GM18505 (cell line): ENCODE measurements around the gene FOXG1.

Experiments used
- ATAC-seq: cut with Tn5 transposase; IDR thresholded peaks from one replicate; pipeline ENCODE4 v1.9.1; 2021; ENCODE audit not compliant: unreplicated experiment
- POLR2A ChIP-seq: IDR thresholded peaks from 4 replicates; pipeline ENCODE4 v1.6.1; 2011; ENCODE audit warnings: borderline replicate concordance; ENCODE audit not compliant: insufficient read depth, insufficient read length; ENCODE audit errors: extremely low read depth

The FOXG1 gene

DNA sequence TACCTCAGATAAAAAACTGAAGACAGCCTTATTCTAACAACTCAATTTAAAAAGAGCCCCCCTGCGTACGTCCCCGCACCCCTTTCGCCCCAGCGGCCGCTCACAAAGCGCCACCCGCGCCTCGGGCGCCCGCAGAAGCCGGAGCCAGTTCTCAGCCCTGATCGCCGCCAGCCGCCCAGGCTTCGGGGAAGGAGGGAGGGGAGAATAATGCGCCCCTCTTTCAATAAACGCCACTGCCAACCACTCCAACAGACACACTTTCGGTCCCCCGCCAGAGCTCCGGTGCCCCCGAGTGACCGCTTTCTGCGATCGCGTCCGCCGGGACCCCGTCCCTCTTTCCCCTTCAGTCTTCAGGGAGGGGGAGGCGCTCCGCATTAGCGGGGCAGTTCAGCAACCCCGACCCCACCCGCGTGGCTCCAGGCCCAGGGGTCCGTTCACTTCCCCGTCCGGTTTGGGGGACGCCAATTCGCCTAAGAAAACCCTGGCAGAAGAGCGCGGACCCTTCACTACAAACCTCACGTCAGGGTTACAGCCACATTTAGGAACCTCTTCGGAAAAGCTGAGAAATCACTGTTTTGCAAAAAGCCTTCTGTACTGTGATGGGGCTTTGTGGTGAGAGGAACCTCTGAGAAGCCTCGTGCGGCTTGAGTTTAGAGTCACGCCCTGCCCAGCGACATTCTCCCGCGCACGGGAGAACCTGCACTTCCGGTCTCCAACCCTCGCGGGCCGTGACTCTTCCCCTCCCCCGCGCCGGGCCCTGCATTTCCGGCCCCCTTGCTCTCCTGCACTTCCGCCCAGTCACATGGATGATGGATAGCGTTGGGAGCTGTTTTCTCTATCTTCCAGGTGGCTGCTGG, 18.7 kb downstream of the FOXG1 start:
- ATAC-seq: no peak

GRCh38 chr14:28807518-28807917, 40.9 kb downstream of the FOXG1 start:
- no peak for TF ChIP-seq POLR2A

More for the DNA sequence above, 18.7 kb downstream of the FOXG1 start:
- TF ChIP-seq POLR2A: no peak

GRCh38 chr14:28813810-28814209, 47.2 kb downstream of the FOXG1 start:
- no peak for TF ChIP-seq POLR2A
- ATAC-seq: no peak

More at GRCh38 chr14:28807518-28807917, 40.9 kb downstream of the FOXG1 start:
- ATAC-seq: no peak
